Hepatocyte (in vitro differentiated cells): ENCODE results near the gene ADGRL3.

Experiments used
- EZH2phosphoT487 ChIP-seq: fragments of 200-600 bp; sonication (generic); IDR thresholded peaks from one replicate; pipeline ENCODE4 v1.6.1; 2018; ENCODE audit warnings: antibody characterized with exemption, mild to moderate bottlenecking, low read depth, moderate library complexity; ENCODE audit not compliant: unreplicated experiment, severe bottlenecking
- TF ChIP-seq, protein P1 (sequence below): fragments of 200-600 bp; sonication (generic); IDR thresholded peaks from 2 replicates; pipeline ENCODE4 v1.5.1; 2016; ENCODE audit warnings: antibody characterized with exemption, mild to moderate bottlenecking; ENCODE audit not compliant: poor library complexity

DNA sequence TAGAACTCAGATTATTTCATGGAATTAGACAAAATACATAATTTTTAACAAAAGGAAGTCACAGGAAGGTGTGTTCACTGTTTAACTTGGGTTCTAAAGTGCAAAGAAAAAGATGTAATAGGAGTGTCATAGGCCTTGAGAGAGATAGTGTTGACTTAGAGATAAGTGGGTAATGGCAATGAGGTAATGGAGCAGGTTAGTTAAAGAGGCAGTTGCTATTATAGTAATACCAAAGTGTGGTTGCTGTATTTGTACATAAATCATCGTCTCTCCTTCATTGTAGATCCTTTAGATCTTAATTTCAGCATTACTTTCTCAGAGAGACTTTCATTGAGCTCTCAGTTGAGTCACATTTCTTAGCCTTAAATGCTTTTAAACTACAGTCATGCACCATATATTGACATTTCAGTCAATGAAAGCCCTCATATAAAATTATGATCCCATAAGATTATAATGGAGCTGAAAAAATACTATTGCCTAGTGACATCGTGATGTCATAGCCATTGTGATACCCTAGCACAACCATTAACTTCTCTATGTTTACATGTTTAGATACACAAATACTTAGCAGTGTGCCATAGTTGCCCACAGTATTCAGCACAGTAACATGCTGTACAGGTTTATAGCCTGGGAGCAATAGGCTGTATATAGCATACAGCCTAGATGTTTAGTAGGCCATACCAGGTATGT lies 245.4 kb downstream of the ADGRL3 start:
- TF ChIP-seq, protein P1, sequence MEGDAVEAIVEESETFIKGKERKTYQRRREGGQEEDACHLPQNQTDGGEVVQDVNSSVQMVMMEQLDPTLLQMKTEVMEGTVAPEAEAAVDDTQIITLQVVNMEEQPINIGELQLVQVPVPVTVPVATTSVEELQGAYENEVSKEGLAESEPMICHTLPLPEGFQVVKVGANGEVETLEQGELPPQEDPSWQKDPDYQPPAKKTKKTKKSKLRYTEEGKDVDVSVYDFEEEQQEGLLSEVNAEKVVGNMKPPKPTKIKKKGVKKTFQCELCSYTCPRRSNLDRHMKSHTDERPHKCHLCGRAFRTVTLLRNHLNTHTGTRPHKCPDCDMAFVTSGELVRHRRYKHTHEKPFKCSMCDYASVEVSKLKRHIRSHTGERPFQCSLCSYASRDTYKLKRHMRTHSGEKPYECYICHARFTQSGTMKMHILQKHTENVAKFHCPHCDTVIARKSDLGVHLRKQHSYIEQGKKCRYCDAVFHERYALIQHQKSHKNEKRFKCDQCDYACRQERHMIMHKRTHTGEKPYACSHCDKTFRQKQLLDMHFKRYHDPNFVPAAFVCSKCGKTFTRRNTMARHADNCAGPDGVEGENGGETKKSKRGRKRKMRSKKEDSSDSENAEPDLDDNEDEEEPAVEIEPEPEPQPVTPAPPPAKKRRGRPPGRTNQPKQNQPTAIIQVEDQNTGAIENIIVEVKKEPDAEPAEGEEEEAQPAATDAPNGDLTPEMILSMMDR: no peak
- TF ChIP-seq EZH2phosphoT487: no peak
